Measurements from ENCODE around the gene NTSR1.

NTSR1 gene

GRCh38 chr20:62708591-62709536 is at the start of gene NTSR1:
Gene NTSR1 (plus strand): TSS chr20:62708836. CDS start chr20:62709208, 372 bp downstream.
- Histone ChIP-seq H3F3A (ENCODE audit: control insufficient read depth, insufficient read depth) (no peaks in the 10 kb centered on the region), H3K27me3 (ENCODE audit: control insufficient read depth, low read length) (no peaks in the 10 kb centered on the region), H3K4me3 (ENCODE audit: low read length) (no peak within 1 kb of the TSS), H3K9me2 (replicated peaks; ENCODE audit: control insufficient read depth, low read length) (no peaks in the 10 kb centered on the region), H3K27ac (ENCODE audit: low read depth, low read length) (no peak within 1 kb of the TSS), H3K4me2 (ENCODE audit: low read length) (no peak within 1 kb of the TSS), H3K4me1 (ENCODE audit: control insufficient read depth, low read length) (no peaks in the 10 kb centered on the region), H3K9me3 (ENCODE audit: control insufficient read depth, insufficient read depth, low read length) (no peaks in the 10 kb centered on the region), H3K79me2 (ENCODE audit: control insufficient read depth, low read length) (no peaks in the 10 kb centered on the region), H3K36me3 (ENCODE audit: control insufficient read depth, low read length) (no peaks in the 10 kb centered on the region), H4K20me1 (ENCODE audit: control insufficient read depth, insufficient read depth, low read depth, low read length) (no peaks in the 10 kb centered on the region)
- TF ChIP-seq CTCF (IDR thresholded peaks at IDR 0.05; ENCODE audit: low read depth, low read length, poor library complexity, severe bottlenecking) (no peak), EZH2phosphoT487 (IDR thresholded peaks at IDR 0.05; ENCODE audit: borderline replicate concordance, low read length) (no peak)

GRCh38 chr20:62659488-62660239 is 49.0 kb upstream of the NTSR1 start:
- peaks cover 43% of the 10 kb centered on the region for H3K79me2 ChIP-seq (ENCODE audit: control insufficient read depth, low read length)
- TF ChIP-seq EZH2phosphoT487 (IDR thresholded peaks at IDR 0.05; ENCODE audit: borderline replicate concordance, low read length), result no peak
- no peak for TF ChIP-seq CTCF (IDR thresholded peaks at IDR 0.05; ENCODE audit: low read depth, low read length, poor library complexity, severe bottlenecking)
- 0 out of 2 replicates have a peak, but pooled peaks cover 10% of the 10 kb centered on the region for H4K20me1 ChIP-seq (ENCODE audit: control insufficient read depth, insufficient read depth, low read depth, low read length)

GRCh38 chr20:62660240-62660615 is 48.4 kb upstream of the NTSR1 start:
- TF ChIP-seq EZH2phosphoT487 (IDR thresholded peaks at IDR 0.05; ENCODE audit: borderline replicate concordance, low read length), result no peak
- TF ChIP-seq CTCF (IDR thresholded peaks at IDR 0.05; ENCODE audit: low read depth, low read length, poor library complexity, severe bottlenecking), result no peak
- no peak overlapping the region for H3K4me2 ChIP-seq (ENCODE audit: low read length)
- peaks cover 37% of the 10 kb centered on the region for H3K79me2 ChIP-seq (ENCODE audit: control insufficient read depth, low read length)
- no peaks in the 10 kb centered on the region for H3F3A ChIP-seq (ENCODE audit: control insufficient read depth, insufficient read depth)
- H3K27ac ChIP-seq (ENCODE audit: low read depth, low read length), result no peak overlapping the region
- 0 out of 2 replicates have a peak, but pooled peaks cover 10% of the 10 kb centered on the region for H4K20me1 ChIP-seq (ENCODE audit: control insufficient read depth, insufficient read depth, low read depth, low read length)
- H3K9me3 ChIP-seq (ENCODE audit: control insufficient read depth, insufficient read depth, low read length), result no peaks in the 10 kb centered on the region
- peaks cover 84% of the 10 kb centered on the region for H3K36me3 ChIP-seq (ENCODE audit: control insufficient read depth, low read length)
- H3K4me1 ChIP-seq (ENCODE audit: control insufficient read depth, low read length), result peaks cover 5% of the 10 kb centered on the region
- no peaks in the 10 kb centered on the region for H3K27me3 ChIP-seq (ENCODE audit: control insufficient read depth, low read length)
- H3K4me3 ChIP-seq (ENCODE audit: low read length), result no peak overlapping the region
- H3K9me2 ChIP-seq (replicated peaks; ENCODE audit: control insufficient read depth, low read length), result no peaks in the 10 kb centered on the region

More at GRCh38 chr20:62659488-62660239, 49.0 kb upstream of the NTSR1 start:
- Histone ChIP-seq H3K9me2 (replicated peaks; ENCODE audit: control insufficient read depth, low read length) (no peaks in the 10 kb centered on the region), H3K4me2 (ENCODE audit: low read length) (no peak overlapping the region), H3F3A (ENCODE audit: control insufficient read depth, insufficient read depth) (no peaks in the 10 kb centered on the region), H3K4me1 (ENCODE audit: control insufficient read depth, low read length) (peaks cover 10% of the 10 kb centered on the region), H3K4me3 (ENCODE audit: low read length) (no peak overlapping the region), H3K36me3 (ENCODE audit: control insufficient read depth, low read length) (peaks cover 82% of the 10 kb centered on the region), H3K27ac (ENCODE audit: low read depth, low read length) (no peak overlapping the region), H3K9me3 (ENCODE audit: control insufficient read depth, insufficient read depth, low read length) (no peaks in the 10 kb centered on the region), H3K27me3 (ENCODE audit: control insufficient read depth, low read length) (no peaks in the 10 kb centered on the region)

All from DOHH2 (cell line).